HCT116 (cell line): ENCODE data around the gene ADD3.

ENCODE experiments used
- CEBPB ChIP-seq: IDR thresholded peaks from 2 replicates; pipeline ENCODE4 v1.6.1; 2012; ENCODE audit warnings: low read depth
- CTCF ChIP-seq, 3 experiments: fragments of 200-600 bp in 1 of 3; sonication (generic) in 1 of 3; IDR thresholded peaks in 2 of 3; conservative IDR thresholded peaks in 1 of 3; 2 replicates each; pipeline ENCODE4 v1.5.1; 2012 to 2017; ENCODE audit warnings: low read depth in 2 of 3, low read length in 2 of 3, antibody characterized with exemption in 1 of 3, borderline replicate concordance in 1 of 3, control low read depth in 1 of 3, mild to moderate bottlenecking in 1 of 3, mixed read lengths in 1 of 3, mixed run types in 1 of 3, moderate library complexity in 1 of 3; ENCODE audit not compliant: insufficient read depth in 1 of 3
- EGR1 ChIP-seq: IDR thresholded peaks from 2 replicates; pipeline ENCODE4 v1.6.1; 2012; ENCODE audit warnings: low read depth
- ELF1 ChIP-seq: IDR thresholded peaks from 2 replicates; pipeline ENCODE4 v1.6.1; 2012; ENCODE audit warnings: low read depth, borderline replicate concordance
- EZH2 ChIP-seq: fragments of 200-600 bp; sonication (generic); IDR thresholded peaks from 2 replicates; pipeline ENCODE4 v1.6.1; 2017; ENCODE audit warnings: antibody characterized with exemption, mixed run types
- MAX ChIP-seq: IDR thresholded peaks from 2 replicates; pipeline ENCODE4 v1.6.1; 2012
- POLR2A ChIP-seq: IDR thresholded peaks from 2 replicates; pipeline ENCODE4 v1.7.0; 2011; ENCODE audit warnings: borderline replicate concordance; ENCODE audit not compliant: insufficient read depth, insufficient read length; ENCODE audit errors: extremely low read depth
- POLR2AphosphoS5 ChIP-seq: IDR thresholded peaks from 2 replicates; pipeline ENCODE4 v1.6.1; 2011; ENCODE audit warnings: mild to moderate bottlenecking, low read depth, low read length, moderate library complexity
- SIN3A ChIP-seq: IDR thresholded peaks from 2 replicates; pipeline ENCODE4 v1.6.1; 2012; ENCODE audit warnings: low read depth
- SP1 ChIP-seq: IDR thresholded peaks from 2 replicates; pipeline ENCODE4 v1.6.1; 2012; ENCODE audit warnings: low read depth
- YY1 ChIP-seq: IDR thresholded peaks from 2 replicates; pipeline ENCODE4 v1.6.1; 2011; ENCODE audit warnings: low read length, low read depth, moderate library complexity, mild to moderate bottlenecking; ENCODE audit not compliant: insufficient replicate concordance; ENCODE audit errors: extremely low read depth
- ZFX ChIP-seq: fragments of 450-650 bp; IDR thresholded peaks from 2 replicates; pipeline ENCODE4 v1.6.1; 2017
- ZNF274 ChIP-seq: fragments of 200-500 bp; sonication (Bioruptor generic); IDR thresholded peaks from 2 replicates; pipeline ENCODE4 v1.6.1; 2014; ENCODE audit warnings: mild to moderate bottlenecking, low read depth, low read length, inconsistent platforms
- TF ChIP-seq, protein P1 (sequence below): IDR thresholded peaks from 2 replicates; pipeline ENCODE4 v1.6.1; 2012

GRCh38 chr10:110008518-110009339 is 945 bp downstream of the ADD3 start:
- no peak for TF ChIP-seq EZH2
- peak; percentile 14; the same call in 1 of the 2 replicates for TF ChIP-seq SP1
- TF ChIP-seq CTCF (IDR thresholded peaks at IDR 0.05 in 2 of 3, conservative IDR thresholded peaks at IDR 0.05 in 1 of 3; ENCODE audit: borderline replicate concordance in 1 of 3, insufficient read depth in 1 of 3, low read depth in 2 of 3, low read length in 2 of 3): no peak
- peak; percentile 72 for TF ChIP-seq EGR1
- no peak for TF ChIP-seq POLR2AphosphoS5
- no peak; the same call in 1 of the 2 replicates for TF ChIP-seq ELF1
- no peak for TF ChIP-seq POLR2A
- TF ChIP-seq MAX: peak; percentile 21; the same call in 1 of the 2 replicates
- TF ChIP-seq ZNF274: no peak
- no peak for TF ChIP-seq YY1
- TF ChIP-seq ZFX: peak; percentile 57; the same call in 1 of the 2 replicates
- TF ChIP-seq, protein P1, sequence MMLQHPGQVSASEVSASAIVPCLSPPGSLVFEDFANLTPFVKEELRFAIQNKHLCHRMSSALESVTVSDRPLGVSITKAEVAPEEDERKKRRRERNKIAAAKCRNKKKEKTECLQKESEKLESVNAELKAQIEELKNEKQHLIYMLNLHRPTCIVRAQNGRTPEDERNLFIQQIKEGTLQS: no peak
- no peak for TF ChIP-seq CEBPB
- TF ChIP-seq SIN3A: 0 out of 2 replicates have a peak, but pooled peaks have one; percentile 25
